ENCODE data around the gene MKS1.

Gene MKS1

GRCh38 chr17:58165981-58166380, 53.1 kb downstream of the MKS1 start:
- no peak for DNase-seq

GRCh38 chr17:58161566-58161965, 57.5 kb downstream of the MKS1 start:
- DNase-seq = no peak

- DNase-seq = no peak
Observed at GRCh38 chr17:58158181-58158580, 60.9 kb downstream of the MKS1 start.

- DNase-seq = peak; percentile 51
Observed at GRCh38 chr17:58156839-58157803, 61.9 kb downstream of the MKS1 start.
